ENCODE results near the gene GRIK2.

DNA sequence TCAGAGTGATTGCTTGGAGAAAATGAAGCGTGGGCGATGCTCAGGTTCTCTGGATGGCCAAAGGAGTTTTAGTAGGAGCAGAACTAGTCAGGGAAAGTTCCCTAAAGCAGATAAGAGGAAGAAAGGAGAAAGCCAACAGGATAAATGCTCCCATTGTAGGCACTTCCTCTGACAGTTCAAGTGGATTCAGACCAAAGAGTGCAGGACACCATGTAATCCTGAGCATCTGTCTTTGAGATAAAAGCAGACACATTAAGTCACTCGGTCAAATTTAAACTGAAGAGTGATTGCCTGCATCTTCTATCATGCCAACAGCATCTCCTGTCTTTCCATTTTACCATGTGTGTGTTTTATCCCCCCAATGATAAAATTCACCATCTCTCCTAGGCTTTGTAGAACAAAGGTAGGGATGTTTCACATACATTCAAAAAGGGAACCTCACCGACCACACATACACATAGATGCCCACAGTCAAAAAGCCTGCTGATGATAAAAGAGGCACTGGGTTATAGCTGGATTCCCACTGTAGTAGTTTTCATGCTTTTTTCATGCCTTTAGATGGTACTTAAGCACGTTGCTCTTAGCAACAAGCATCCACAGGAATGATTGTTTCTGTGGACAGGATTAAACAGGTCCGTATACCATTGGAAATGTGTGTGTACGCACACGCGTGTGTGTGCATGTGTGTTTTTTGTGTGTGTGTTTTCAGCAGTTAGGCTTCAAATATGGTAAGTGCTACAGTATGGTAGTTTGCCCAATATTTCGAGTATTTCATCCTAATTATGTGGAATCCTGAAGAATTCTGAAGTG, 7.0 kb downstream of the GRIK2 start:
- TF ChIP-seq CTCF (IDR thresholded peaks at IDR 0.05) = no peak
- TF ChIP-seq POLR2AphosphoS5 (IDR thresholded peaks at IDR 0.05) = no peak
